Measurements from ENCODE around the gene TSFM. TPM values are rescaled to one million over a fixed set of nuclear protein-coding genes. Genes with fewer than 3 reads are reported as not detected.

Gene TSFM
- total and polyA plus RNA-seq, 9 of the 15 experiments (the other 6 are each of a cell fraction or from before 2014, with no cell fraction given): 44.6 to 198 (median 60.2) TPM

- TF ChIP-seq ZNF609 (CRISPR knock-in tag; IDR thresholded peaks at IDR 0.05; ENCODE audit: borderline replicate concordance) (no peak), ZBTB17 (CRISPR knock-in tag; IDR thresholded peaks at IDR 0.05) (peak; percentile 60; the same call in 1 of the 2 replicates), POLR2B (IDR thresholded peaks at IDR 0.05; ENCODE audit: low read depth, partially characterized antibody) (peak; percentile 9)
These were observed 37.1 kb upstream of the TSFM start (continued) for GRCh38 chr12:57745485-57745881.

- 47% methylated on average over 3 of the region's 3 CpGs for WGBS (ENCODE audit: insufficient coverage, low coverage, missing lambda C conversion rate)
- peaks cover 50% of the 10 kb centered on the region for H3K36me3 ChIP-seq (ENCODE audit: control insufficient read depth, insufficient read depth, low read length)
- intact Hi-C loops (cut with micrococcal nuclease): no loop called here
- TF ChIP-seq, protein P1, sequence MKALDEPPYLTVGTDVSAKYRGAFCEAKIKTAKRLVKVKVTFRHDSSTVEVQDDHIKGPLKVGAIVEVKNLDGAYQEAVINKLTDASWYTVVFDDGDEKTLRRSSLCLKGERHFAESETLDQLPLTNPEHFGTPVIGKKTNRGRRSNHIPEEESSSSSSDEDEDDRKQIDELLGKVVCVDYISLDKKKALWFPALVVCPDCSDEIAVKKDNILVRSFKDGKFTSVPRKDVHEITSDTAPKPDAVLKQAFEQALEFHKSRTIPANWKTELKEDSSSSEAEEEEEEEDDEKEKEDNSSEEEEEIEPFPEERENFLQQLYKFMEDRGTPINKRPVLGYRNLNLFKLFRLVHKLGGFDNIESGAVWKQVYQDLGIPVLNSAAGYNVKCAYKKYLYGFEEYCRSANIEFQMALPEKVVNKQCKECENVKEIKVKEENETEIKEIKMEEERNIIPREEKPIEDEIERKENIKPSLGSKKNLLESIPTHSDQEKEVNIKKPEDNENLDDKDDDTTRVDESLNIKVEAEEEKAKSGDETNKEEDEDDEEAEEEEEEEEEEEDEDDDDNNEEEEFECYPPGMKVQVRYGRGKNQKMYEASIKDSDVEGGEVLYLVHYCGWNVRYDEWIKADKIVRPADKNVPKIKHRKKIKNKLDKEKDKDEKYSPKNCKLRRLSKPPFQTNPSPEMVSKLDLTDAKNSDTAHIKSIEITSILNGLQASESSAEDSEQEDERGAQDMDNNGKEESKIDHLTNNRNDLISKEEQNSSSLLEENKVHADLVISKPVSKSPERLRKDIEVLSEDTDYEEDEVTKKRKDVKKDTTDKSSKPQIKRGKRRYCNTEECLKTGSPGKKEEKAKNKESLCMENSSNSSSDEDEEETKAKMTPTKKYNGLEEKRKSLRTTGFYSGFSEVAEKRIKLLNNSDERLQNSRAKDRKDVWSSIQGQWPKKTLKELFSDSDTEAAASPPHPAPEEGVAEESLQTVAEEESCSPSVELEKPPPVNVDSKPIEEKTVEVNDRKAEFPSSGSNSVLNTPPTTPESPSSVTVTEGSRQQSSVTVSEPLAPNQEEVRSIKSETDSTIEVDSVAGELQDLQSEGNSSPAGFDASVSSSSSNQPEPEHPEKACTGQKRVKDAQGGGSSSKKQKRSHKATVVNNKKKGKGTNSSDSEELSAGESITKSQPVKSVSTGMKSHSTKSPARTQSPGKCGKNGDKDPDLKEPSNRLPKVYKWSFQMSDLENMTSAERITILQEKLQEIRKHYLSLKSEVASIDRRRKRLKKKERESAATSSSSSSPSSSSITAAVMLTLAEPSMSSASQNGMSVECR (CRISPR knock-in tag; IDR thresholded peaks at IDR 0.05): no peak
- TF ChIP-seq, protein P2, sequence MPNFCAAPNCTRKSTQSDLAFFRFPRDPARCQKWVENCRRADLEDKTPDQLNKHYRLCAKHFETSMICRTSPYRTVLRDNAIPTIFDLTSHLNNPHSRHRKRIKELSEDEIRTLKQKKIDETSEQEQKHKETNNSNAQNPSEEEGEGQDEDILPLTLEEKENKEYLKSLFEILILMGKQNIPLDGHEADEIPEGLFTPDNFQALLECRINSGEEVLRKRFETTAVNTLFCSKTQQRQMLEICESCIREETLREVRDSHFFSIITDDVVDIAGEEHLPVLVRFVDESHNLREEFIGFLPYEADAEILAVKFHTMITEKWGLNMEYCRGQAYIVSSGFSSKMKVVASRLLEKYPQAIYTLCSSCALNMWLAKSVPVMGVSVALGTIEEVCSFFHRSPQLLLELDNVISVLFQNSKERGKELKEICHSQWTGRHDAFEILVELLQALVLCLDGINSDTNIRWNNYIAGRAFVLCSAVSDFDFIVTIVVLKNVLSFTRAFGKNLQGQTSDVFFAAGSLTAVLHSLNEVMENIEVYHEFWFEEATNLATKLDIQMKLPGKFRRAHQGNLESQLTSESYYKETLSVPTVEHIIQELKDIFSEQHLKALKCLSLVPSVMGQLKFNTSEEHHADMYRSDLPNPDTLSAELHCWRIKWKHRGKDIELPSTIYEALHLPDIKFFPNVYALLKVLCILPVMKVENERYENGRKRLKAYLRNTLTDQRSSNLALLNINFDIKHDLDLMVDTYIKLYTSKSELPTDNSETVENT (CRISPR knock-in tag; IDR thresholded peaks at IDR 0.05): no peak
These were observed 36.6 kb upstream of the TSFM start for GRCh38 chr12:57746025-57746424.

More at GRCh38 chr12:57746025-57746424, 36.6 kb upstream of the TSFM start:
- peaks cover 14 to 16% of the 10 kb centered on the region in 2 experiments; a peak in 4 of 5 replicates for H3K4me1 ChIP-seq (replicated peaks in 1 of 2; ENCODE audit: control insufficient read depth in 2 of 2, insufficient read depth in 2 of 2, low read length in 2 of 2)
- H3K4me3 ChIP-seq: peak overlapping the region; percentile 59
- peaks cover 30% of the 10 kb centered on the region for H3K79me2 ChIP-seq (ENCODE audit: control insufficient read depth, insufficient read depth, low read length)
- ChIA-PET POLR2A (interaction anchor here (0.6 to 2.5 kb wide), 4 partner anchors 8 to 184 kb away, joined by 3 to 15 read pairs (median 3); no protein-coding TSS in a partner anchor), CTCF (ENCODE audit: low intra/inter-chr PET ratio) (no interaction called here)
- H3K9ac ChIP-seq (ENCODE audit: insufficient read depth in 1 of 2, low read depth in 2 of 2, low read length in 2 of 2): no peak overlapping the region; a peak in 1 of 4 replicates
- H3K9me3 ChIP-seq (replicated peaks; ENCODE audit: control insufficient read depth, insufficient read depth, low read depth, low read length): no peaks in the 10 kb centered on the region
- peak in 1 of 4 experiments; percentile 18 for DNase-seq (ENCODE audit: extremely low read depth in 1 of 4, low spot score in 3 of 4)
- no peaks in the 10 kb centered on the region for H4K20me1 ChIP-seq (replicated peaks; ENCODE audit: control insufficient read depth, insufficient read depth, low read length)
- no peak for FAIRE-seq
- H3K27me3 ChIP-seq (ENCODE audit: control insufficient read depth in 2 of 2, insufficient read depth in 2 of 2, low read length in 2 of 2): peaks cover 0 to 3% of the 10 kb centered on the region in 2 experiments; a peak in 2 of 5 replicates
- TSS peak; percentile 59 for BruUV-seq (replicated peaks)
- peak overlapping the region; percentile 84; the same call in 2 of the 3 replicates for H3K27ac ChIP-seq (ENCODE audit: extremely low read depth, low read depth, low read length)
- ATAC-seq: peak; percentile 2; the same call in 2 of the 3 replicates
- no peaks in the 10 kb centered on the region for H3K9me1 ChIP-seq (ENCODE audit: control insufficient read depth, insufficient read depth, low read length)
- H3K4me2 ChIP-seq (ENCODE audit: insufficient read depth, low read length): peak overlapping the region; percentile 88
- in situ Hi-C loops (cut with MboI): loop anchor here (10.0 kb wide), 1 partner anchor 431 kb away; no protein-coding TSS in a partner anchor
- H2AFZ ChIP-seq (ENCODE audit: low read depth, low read length): no peak overlapping the region

All from K562 (cell line).